HT-29 (cell line): ENCODE measurements around the gene APRT. TPM values are rescaled to one million over a fixed set of nuclear protein-coding genes. Genes with fewer than 3 reads are reported as not detected.

ENCODE experiments used
- DNase-seq: peaks from one replicate; pipeline ENCODE4 v3.0.0-alpha.2; 2015; ENCODE audit warnings: low spot score
- total RNA-seq: library from RNA; depleted of rRNA; stranded (reverse); fragments of >200 nt; shearing (Covaris generic); gene quantifications from 2 replicates; pipeline ENCODE4 v1.2.3, GENCODE V29; 2014

Gene APRT
- total RNA-seq, 1 experiment from 2014 or later, result 675 TPM

GRCh38 chr16:88807626-88808453 lies 3.9 kb downstream of the APRT start:
- no peak for DNase-seq

GRCh38 chr16:88807142-88807625 lies 4.5 kb downstream of the APRT start:
- no peak for DNase-seq

DNA sequence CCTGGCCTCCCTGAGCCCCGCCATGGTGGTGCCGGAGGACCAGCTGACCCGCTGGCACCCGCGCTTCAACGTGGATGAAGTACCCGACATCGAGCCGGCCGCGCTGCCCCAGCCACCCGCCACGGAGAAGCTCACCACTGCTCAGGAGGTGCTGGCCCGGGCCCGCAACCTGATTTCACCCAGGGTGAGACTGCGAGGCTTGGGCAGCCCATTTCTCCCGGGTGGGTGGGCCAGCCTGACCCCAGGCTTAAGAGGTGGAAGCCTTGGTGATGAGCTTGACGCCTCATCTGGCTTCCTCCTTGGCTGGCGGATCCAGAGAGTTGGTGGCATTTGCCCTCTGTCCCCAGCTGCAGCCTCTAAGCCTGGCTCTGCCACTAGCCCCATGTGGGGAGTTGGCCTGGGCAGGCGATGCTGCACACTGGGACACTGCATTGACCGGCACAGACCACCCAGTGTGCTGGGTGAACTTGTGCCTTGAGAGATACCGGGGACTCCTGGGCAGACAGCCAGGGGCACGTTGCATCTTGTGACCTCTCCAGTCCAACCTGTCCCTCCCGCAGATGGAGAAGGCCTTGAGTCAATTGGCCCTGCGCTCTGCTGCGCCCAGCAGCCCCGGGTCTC lies 5.1 kb downstream of the APRT start:
- no peak for DNase-seq

GRCh38 chr16:88805887-88806393 lies 5.8 kb downstream of the APRT start:
- no peak for DNase-seq

- no peak for DNase-seq
Measured at GRCh38 chr16:88805340-88805715, 6.4 kb downstream of the APRT start.

GRCh38 chr16:88804552-88805339 lies 7.0 kb downstream of the APRT start:
- DNase-seq, result peak; percentile 61

DNA sequence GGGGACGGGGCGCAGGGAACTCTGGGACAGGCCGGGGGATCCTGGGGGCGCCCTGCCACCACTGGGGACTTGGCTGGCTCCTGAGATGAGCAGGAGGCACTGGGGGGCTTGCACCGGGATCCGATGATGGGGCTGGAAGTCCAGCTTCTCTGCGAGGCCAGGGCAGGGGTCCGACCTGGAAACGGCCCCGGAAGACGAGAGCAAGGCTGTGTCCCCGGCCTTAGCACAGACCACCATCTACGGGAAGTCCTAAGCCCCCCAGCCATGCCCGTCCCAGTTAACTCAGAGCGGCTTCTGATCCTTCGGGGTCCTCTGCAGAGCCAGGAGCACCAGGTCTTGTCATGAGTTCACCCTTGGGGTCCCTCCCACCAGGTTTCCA lies 7.6 kb downstream of the APRT start:
- DNase-seq, result no peak

GRCh38 chr16:88803264-88803987 lies 8.3 kb downstream of the APRT start, which contains the start of gene CDT1:
Gene CDT1 (plus strand): TSS chr16:88803789. CDS start chr16:88803832, 43 bp downstream.
- DNase-seq, result peak; percentile 87

GRCh38 chr16:88800277-88800592 lies 11.5 kb downstream of the APRT start:
- DNase-seq, result no peak

DNA sequence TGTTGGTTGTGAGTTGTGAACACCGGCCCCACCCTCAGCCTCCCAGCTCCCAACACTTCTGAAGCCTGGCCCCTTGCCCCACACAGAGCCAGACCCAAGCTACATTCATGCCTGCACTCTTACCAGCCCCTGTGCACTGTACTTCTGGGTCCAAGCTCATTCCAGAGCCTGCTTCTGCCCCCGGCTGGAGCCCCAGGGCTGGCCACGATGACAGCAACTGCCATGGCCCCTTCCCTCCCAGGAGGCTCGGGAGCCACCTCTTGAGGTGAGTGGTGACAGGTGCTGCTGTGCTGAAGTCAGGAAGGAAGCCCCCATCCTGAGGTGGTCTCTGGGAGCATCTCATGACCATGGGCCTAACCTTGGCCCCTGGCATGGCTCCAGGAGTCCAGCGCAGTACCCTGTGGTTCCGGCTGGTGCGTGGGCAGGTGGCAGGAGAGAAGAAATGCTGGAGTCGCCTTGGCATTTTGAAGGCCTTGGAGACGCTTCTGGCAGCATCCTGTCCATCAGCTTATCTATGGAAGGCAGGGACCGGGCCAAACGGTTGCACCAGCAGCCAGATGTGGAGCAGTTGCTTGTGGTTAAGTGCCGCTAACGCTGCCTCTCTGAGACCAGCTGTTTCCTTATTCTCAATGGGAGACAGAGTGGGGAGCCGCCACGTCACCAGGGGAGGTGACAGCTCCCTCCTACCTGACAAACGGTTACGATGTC lies 12.0 kb downstream of the APRT start:
- no peak for DNase-seq

GRCh38 chr16:88798772-88799455 lies 12.8 kb downstream of the APRT start:
- DNase-seq, result no peak

GRCh38 chr16:88798073-88798472 lies 13.7 kb downstream of the APRT start:
- no peak for DNase-seq

DNA sequence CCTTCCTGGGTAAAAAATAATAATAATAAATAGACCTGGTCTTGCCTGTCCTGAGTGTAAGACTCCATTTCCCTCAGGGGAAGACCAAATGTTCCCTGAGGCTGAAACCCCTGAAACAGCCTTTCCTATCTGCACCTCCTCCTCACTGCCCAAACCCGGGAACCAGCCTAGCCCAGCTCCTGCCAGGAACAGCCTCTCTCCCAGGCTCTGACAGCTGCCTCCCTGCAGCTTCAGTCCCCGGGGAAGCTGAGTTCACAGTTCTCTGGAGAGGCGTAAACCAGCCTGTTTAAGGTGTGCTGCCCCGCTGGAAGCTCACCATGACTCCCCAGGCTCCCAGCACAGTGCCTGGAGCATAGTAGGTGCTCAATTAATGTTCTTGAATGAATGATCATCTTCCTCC lies 15.4 kb downstream of the APRT start:
- no peak for DNase-seq

- DNase-seq, result no peak
Measured at GRCh38 chr16:88793251-88793954, 18.3 kb downstream of the APRT start.

- DNase-seq, result no peak
Measured at GRCh38 chr16:88792668-88793250, 19.0 kb downstream of the APRT start.

DNA sequence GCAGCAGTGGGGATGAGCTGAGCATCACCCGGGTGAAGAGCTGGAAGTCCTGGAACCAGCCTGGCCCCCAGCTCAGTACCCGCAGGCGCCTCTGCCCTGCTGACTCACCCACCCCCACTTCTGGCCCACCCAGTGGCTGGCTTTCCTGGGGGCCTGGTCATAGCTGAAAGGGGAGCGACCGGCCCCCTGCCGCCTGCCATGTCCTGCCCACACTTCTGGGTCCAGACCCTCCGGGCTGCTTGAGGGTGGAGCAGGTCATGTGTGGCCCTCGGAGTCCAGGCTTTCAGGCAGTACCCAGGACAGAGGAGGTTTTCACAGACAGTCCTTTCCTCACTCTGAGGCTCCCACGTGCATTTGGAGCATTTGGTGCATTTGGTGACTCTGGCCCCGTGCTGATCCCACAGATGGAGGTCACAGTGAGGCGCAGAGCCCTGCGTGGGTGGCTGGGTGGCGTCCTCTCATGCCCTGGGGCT lies 19.6 kb downstream of the APRT start:
- no peak for DNase-seq

GRCh38 chr16:88790312-88791211 lies 21.2 kb downstream of the APRT start:
- no peak for DNase-seq

GRCh38 chr16:88789594-88789993 lies 22.1 kb downstream of the APRT start:
- DNase-seq, result no peak
